Placental epithelial cell (primary cell): ENCODE measurements around the gene ZNF177. TPM values are rescaled to one million over a fixed set of nuclear protein-coding genes. Genes with fewer than 3 reads are reported as not detected.

Source experiments
- total RNA-seq: library from RNA; depleted of rRNA; stranded (reverse); fragments of >200 nt; gene quantifications from 2 replicates; pipeline ENCODE4 v1.2.3, GENCODE V29; 2012

Gene ZNF177
- total RNA-seq, result 0.87 and 1.2 TPM in 2 replicates

DNA sequence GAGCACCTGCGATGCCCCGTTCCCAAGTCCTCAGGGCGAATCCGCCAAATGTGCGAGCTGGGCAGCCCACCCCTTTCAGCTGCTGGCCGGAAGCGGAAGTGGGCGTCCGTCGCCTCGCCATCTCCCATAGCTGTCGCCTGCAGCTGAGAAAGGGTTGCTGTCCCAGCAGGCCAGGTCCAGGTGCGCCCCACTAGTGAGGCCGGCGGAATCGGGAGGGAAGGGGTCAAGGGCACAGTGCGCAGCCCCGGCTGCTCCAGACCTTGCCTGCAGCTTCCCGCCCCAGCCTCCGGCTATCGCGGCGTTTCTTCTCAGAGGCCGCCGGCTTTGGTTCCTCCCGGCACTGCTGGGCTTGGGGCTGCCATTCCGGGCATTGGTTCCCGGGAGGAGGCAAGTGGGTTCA, at the start of gene ZNF177:
Gene ZNF177, plus strand, starts transcription at position 109 of the 400 bp plus-strand sequence. CDS start 15,299 bp downstream, outside the sequence.

GRCh38 chr19:9323919-9324583, 38.8 kb upstream of the ZNF177 start, which contains the start of gene ZNF559:
ZNF559 (plus strand) TSS chr19:9324179; CDS start chr19:9338550, 14,371 bp downstream.

Other genes with a start within 250 kb of the ZNF177 start
- not detected in 2 replicates for gene OR7G1, start 247.2 kb upstream of the ZNF177 start, total RNA-seq
- gene OR7G3, start 236.1 kb upstream of the ZNF177 start, total RNA-seq, result not detected in 2 replicates
- gene ZNF317, start 222.6 kb upstream of the ZNF177 start, total RNA-seq, result 20.6 and 21.2 TPM in 2 replicates
- 0.39 TPM in 1 of 2 replicates, not detected in the other for gene OR7D2, start 184.0 kb upstream of the ZNF177 start, total RNA-seq
- not detected in 2 replicates for gene OR7D4, start 143.4 kb upstream of the ZNF177 start, total RNA-seq
- gene OR7E24, start 112.1 kb upstream of the ZNF177 start, total RNA-seq, result not detected in 2 replicates
- gene ZNF699, start 53.2 kb upstream of the ZNF177 start, total RNA-seq, result 8.6 and 19.3 TPM in 2 replicates
- gene ZNF559, start 38.8 kb upstream of the ZNF177 start, total RNA-seq, result 7.5 and 15.3 TPM in 2 replicates
- 8.4 and 16.1 TPM in 2 replicates for gene ZNF266, start 72.6 kb downstream of the ZNF177 start, total RNA-seq
- 0.33 and 0.39 TPM in 2 replicates for gene ZNF560, start 135.6 kb downstream of the ZNF177 start, total RNA-seq
- gene ZNF426, start 175.6 kb downstream of the ZNF177 start, total RNA-seq, result 27.5 and 28.0 TPM in 2 replicates
- gene ZNF121, start 221.5 kb downstream of the ZNF177 start, total RNA-seq, result 23.2 and 38.3 TPM in 2 replicates